GM23248 (cell line): ENCODE data around the gene LRRC2. TPM values are rescaled to one million over a fixed set of nuclear protein-coding genes. Genes with fewer than 3 reads are reported as not detected.

Experiments
- DNase-seq: peaks from one replicate; pipeline ENCODE4 v3.0.0-alpha.2; 2015
- H2AFZ ChIP-seq: fragments of 200-600 bp; sonication (generic); 2 replicates; pipeline ENCODE4 v1.6.1; 2016; ENCODE audit warnings: antibody characterized with exemption
- H3F3A ChIP-seq: fragments of 200-600 bp; sonication (generic); 2 replicates; pipeline ENCODE4 v1.6.1; 2016; ENCODE audit warnings: mild to moderate bottlenecking, antibody characterized with exemption, mixed run types; ENCODE audit not compliant: insufficient read depth
- H3K27ac ChIP-seq: fragments of 200-600 bp; sonication (generic); 2 replicates; pipeline ENCODE4 v1.5.1; 2016; ENCODE audit warnings: mild to moderate bottlenecking
- H3K27me3 ChIP-seq: fragments of 200-600 bp; sonication (generic); replicated peaks from 2 replicates; pipeline ENCODE4 v1.6.1; 2016; ENCODE audit warnings: mild to moderate bottlenecking; ENCODE audit not compliant: insufficient read depth
- H3K36me3 ChIP-seq: fragments of 200-600 bp; sonication (generic); 2 replicates; pipeline ENCODE4 v1.6.1; 2016; ENCODE audit warnings: low read depth, mild to moderate bottlenecking
- H3K4me1 ChIP-seq: fragments of 200-600 bp; sonication (generic); 2 replicates; pipeline ENCODE4 v1.6.1; 2016; ENCODE audit warnings: mild to moderate bottlenecking; ENCODE audit not compliant: insufficient read depth
- H3K4me2 ChIP-seq: fragments of 200-600 bp; sonication (generic); one replicate; pipeline ENCODE4 v1.6.1; 2016; ENCODE audit warnings: mild to moderate bottlenecking; ENCODE audit not compliant: unreplicated experiment
- H3K4me3 ChIP-seq: fragments of 200-600 bp; sonication (generic); 2 replicates; pipeline ENCODE4 v1.5.1; 2016; ENCODE audit warnings: mild to moderate bottlenecking
- H3K79me2 ChIP-seq: fragments of 200-600 bp; sonication (generic); 2 replicates; pipeline ENCODE4 v1.6.1; 2016; ENCODE audit warnings: mild to moderate bottlenecking; ENCODE audit not compliant: insufficient read depth
- H3K9ac ChIP-seq: fragments of 200-600 bp; sonication (generic); 2 replicates; pipeline ENCODE4 v1.6.1; 2016; ENCODE audit warnings: mild to moderate bottlenecking
- H3K9me2 ChIP-seq: fragments of 200-600 bp; sonication (generic); 2 replicates; pipeline ENCODE4 v1.6.1; 2016; ENCODE audit warnings: mixed run types, mild to moderate bottlenecking, moderate library complexity; ENCODE audit not compliant: insufficient read depth
- H3K9me3 ChIP-seq: fragments of 200-600 bp; sonication (generic); one replicate; pipeline ENCODE4 v1.6.1; 2017; ENCODE audit warnings: low read depth
- H4K20me1 ChIP-seq: fragments of 200-600 bp; sonication (generic); 2 replicates; pipeline ENCODE4 v1.6.0; 2016; ENCODE audit not compliant: insufficient read depth
- EZH2 ChIP-seq: fragments of 200-600 bp; sonication (generic); IDR thresholded peaks from 2 replicates; pipeline ENCODE4 v1.6.1; 2018; ENCODE audit warnings: antibody characterized with exemption, mild to moderate bottlenecking; ENCODE audit not compliant: insufficient read depth, poor library complexity, severe bottlenecking
- EZH2phosphoT487 ChIP-seq: fragments of 200-600 bp; sonication (generic); IDR thresholded peaks from 2 replicates; pipeline ENCODE4 v1.6.1; 2018; ENCODE audit warnings: antibody characterized with exemption, moderate library complexity, mild to moderate bottlenecking, low read depth; ENCODE audit not compliant: insufficient read depth
- WGBS, 2 experiments: methylation state at CpG; one replicate each; pipeline ENCODE4 v1.1.6; 2015 to 2017; ENCODE audit warnings: low lambda C conversion rate in 2 of 2, low coverage in 1 of 2; ENCODE audit errors: missing lambda C conversion rate in 2 of 2; 5-methylcytosine and 5-hydroxymethylcytosine counted together
- in situ Hi-C: fragments of 300-500 bp; cut with MboI; formaldehyde crosslinking; loops from 2 replicates; pipeline ENCODE4 v1.15.0; 2020
- polyA plus RNA-seq: library from polyadenylated mRNA; unstranded; fragments of >200 nt; fragmentation: Nextera tagmentation; extraction: Ambion mirVana; gene quantifications from 2 replicates; pipeline ENCODE4 v1.2.1, GENCODE V29; 2016
- total RNA-seq: library from RNA; depleted of rRNA; stranded (reverse); fragments of >200 nt; shearing (Covaris generic); gene quantifications from 2 replicates; pipeline ENCODE4 v1.2.3, GENCODE V29; 2014

LRRC2 gene
- total and polyA plus RNA-seq, 2 experiments from 2014 or later, result 10.8 to 16.7 TPM

DNA sequence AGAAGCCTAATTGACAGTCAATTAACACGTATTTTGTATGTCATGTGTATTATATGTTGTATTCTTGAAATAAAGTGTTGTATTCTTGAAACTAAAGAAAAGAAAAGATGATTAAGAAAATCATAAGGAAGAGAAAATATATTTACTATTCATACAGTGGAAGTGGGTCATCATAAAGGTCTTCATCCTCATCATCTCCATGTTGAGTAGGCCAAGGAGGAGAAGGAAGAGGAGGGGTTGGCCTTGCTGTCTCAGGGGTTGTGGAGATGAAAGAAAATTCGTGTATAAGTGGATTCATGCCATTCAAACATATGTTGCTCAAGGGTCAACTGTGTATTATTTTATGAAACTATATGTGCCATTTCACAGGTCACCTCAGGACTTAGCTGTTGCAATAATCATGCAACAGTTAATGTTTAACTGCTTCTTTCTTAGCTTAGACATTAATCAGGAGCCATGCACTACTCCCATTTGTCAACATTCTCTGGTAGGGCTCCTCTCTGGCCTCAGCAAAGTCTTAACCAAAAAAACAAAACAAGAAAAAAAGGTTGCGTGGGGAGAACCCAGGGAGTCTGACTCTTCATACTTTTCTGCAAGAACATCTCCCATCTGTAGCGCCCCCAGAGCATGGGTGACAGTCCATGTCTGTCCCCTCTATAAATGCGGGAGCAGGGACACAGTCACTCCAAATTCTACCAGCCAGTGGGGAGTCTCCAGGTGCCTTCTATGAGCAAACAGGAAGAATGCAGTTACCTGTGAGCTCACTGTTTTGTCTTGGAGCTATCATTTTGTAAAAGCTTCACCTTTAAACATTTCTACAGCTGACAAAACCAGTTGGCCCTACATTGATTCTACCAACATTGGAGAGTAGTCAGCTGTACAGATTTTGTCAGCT lies 19.9 kb upstream of the LRRC2 start:
- H3K9ac ChIP-seq, result no peak overlapping the region
- no peaks in the 10 kb centered on the region for H3K4me1 ChIP-seq
- no peak overlapping the region for H3K27ac ChIP-seq
- no peaks in the 10 kb centered on the region; the same call in 1 of the 2 replicates for H3K27me3 ChIP-seq
- H4K20me1 ChIP-seq, result no peaks in the 10 kb centered on the region
- DNase-seq, result no peak
- H3K9me2 ChIP-seq, result no peaks in the 10 kb centered on the region
- no peaks in the 10 kb centered on the region for H3K9me3 ChIP-seq
- TF ChIP-seq EZH2, result no peak
- no peak for TF ChIP-seq EZH2phosphoT487
- H3K4me3 ChIP-seq, result no peak overlapping the region
- H3F3A ChIP-seq, result no peaks in the 10 kb centered on the region
- in situ Hi-C loops, result no loop called here
- H3K36me3 ChIP-seq, result no peaks in the 10 kb centered on the region
- H2AFZ ChIP-seq, result no peak overlapping the region
- H3K79me2 ChIP-seq, result no peaks in the 10 kb centered on the region
- 77 to 81% methylated on average over 5 of the region's 5 CpGs for WGBS, 2 experiments
- no peak overlapping the region for H3K4me2 ChIP-seq

DNA sequence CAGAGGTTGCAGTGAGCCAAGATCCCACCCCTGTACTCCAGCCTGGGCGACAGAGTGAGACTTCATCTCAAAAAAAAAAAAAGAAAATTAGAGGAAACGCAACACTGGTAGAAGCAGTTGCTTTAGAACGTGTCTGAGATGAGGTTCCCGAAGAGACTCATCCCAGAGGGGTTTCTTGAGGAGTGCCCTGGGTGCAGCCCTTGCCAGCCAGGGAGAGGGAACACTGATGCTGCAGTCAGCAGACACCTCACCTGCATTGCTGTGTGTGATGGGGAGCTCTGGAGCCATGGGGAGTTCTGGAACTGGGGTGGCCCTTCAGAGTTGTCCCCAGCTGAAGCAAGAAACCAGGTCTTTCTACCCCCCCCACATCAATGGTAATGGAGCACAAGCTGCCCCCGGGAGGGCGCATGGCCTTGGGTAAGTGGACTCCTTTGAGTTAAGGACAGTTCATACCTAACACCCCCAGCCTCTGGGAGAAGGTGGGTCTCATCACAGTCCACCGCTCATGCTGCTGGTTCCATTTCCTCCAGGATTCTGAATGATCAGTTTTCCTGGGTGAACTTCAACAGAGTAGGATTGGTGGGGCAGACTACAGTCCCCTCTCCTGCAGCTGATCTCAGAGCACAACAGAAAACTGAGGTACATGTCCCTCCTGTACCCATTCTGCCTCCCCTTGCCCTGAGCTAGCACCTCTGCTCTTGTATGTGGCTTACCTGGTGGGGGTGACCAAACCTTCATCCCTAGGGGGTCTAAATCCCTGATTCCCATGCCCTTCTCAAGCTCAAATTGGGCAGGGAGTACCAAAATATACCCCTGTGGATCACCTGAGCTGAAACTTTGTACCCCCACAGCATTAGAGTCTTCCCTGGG lies 18.7 kb upstream of the LRRC2 start:
- H4K20me1 ChIP-seq, result no peaks in the 10 kb centered on the region
- H2AFZ ChIP-seq, result no peak overlapping the region
- H3F3A ChIP-seq, result no peaks in the 10 kb centered on the region
- no peaks in the 10 kb centered on the region for H3K9me2 ChIP-seq
- H3K9ac ChIP-seq, result no peak overlapping the region
- H3K4me3 ChIP-seq, result no peak overlapping the region
- in situ Hi-C loops, result no loop called here
- no peaks in the 10 kb centered on the region for H3K4me1 ChIP-seq
- TF ChIP-seq EZH2phosphoT487, result no peak
- no peak for TF ChIP-seq EZH2
- DNase-seq, result no peak
- H3K79me2 ChIP-seq, result no peaks in the 10 kb centered on the region
- WGBS, 2 experiments, result 85 to 87% methylated on average over 6 to 7 of the region's 7 CpGs
- no peak overlapping the region for H3K4me2 ChIP-seq
- H3K9me3 ChIP-seq, result no peaks in the 10 kb centered on the region
- no peak overlapping the region for H3K27ac ChIP-seq
- H3K36me3 ChIP-seq, result no peaks in the 10 kb centered on the region
- no peaks in the 10 kb centered on the region; the same call in 1 of the 2 replicates for H3K27me3 ChIP-seq

DNA sequence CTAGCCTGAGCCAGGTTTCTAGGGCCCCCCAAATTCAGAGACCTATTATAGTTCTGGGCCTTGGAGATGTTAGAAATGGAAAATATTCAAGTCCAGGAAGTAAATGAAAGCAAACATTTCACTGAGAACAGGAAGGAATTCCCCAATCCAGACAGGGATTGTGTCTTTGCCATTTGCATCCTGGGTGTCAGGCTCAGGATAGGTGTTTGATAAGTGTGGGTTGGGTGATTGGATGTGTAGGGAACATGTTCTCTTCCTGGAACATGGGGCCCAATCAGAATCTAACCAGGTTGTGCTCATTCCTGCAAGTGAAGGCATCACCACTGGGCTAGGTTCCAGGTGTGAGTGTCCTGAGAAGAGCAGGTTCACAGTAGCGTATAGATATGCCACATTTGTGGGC lies 14.6 kb upstream of the LRRC2 start:
- Histone ChIP-seq H3K4me1 (no peaks in the 10 kb centered on the region), H3K9ac (no peak overlapping the region), H3K79me2 (no peaks in the 10 kb centered on the region), H3K27me3 (no peaks in the 10 kb centered on the region; the same call in 1 of the 2 replicates), H3K4me2 (no peak overlapping the region), H4K20me1 (no peaks in the 10 kb centered on the region), H2AFZ (no peak overlapping the region), H3K9me2 (no peaks in the 10 kb centered on the region), H3K36me3 (no peaks in the 10 kb centered on the region), H3F3A (no peaks in the 10 kb centered on the region), H3K27ac (no peak overlapping the region), H3K4me3 (no peak overlapping the region), H3K9me3 (no peaks in the 10 kb centered on the region)
- no peak for TF ChIP-seq EZH2phosphoT487
- no peak for TF ChIP-seq EZH2
- no peak for DNase-seq
- in situ Hi-C loops, result no loop called here
- WGBS, 2 experiments, result 100% methylated on average over 1 of the region's 1 CpG

DNA sequence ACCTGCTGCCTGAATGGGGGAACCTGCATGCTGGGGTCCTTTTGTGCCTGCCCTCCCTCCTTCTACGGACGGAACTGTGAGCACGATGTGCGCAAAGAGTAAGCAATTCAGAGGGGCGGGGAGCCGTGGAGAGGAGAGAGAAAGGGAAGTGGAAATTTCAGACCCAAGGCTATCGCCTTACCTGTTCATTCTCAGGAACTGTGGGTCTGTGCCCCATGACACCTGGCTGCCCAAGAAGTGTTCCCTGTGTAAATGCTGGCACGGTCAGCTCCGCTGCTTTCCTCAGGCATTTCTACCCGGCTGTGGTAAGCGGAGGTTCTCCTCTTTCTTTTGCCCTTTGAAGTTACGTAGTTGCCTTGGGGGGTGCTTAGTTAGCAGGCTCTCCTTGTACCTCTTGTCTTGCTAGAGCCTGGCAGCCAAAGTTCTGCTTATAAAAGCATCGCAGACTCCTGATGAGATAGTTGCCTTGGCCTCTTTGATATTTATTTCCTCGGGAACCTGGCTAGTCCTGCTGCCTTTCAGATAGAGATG lies 13.7 kb upstream of the LRRC2 start:
- Histone ChIP-seq H4K20me1 (no peaks in the 10 kb centered on the region), H3K27me3 (no peaks in the 10 kb centered on the region; the same call in 1 of the 2 replicates), H3K9me2 (no peaks in the 10 kb centered on the region), H3K9me3 (no peaks in the 10 kb centered on the region), H3K9ac (no peak overlapping the region), H3K27ac (no peak overlapping the region), H3K79me2 (no peaks in the 10 kb centered on the region), H3K4me1 (no peaks in the 10 kb centered on the region), H3F3A (no peaks in the 10 kb centered on the region), H2AFZ (no peak overlapping the region), H3K4me3 (no peak overlapping the region), H3K4me2 (no peak overlapping the region), H3K36me3 (no peaks in the 10 kb centered on the region)
- TF ChIP-seq EZH2 (no peak), EZH2phosphoT487 (no peak)
- in situ Hi-C loops, result no loop called here
- WGBS, 2 experiments, result 82 to 86% methylated on average over 14 of the region's 14 CpGs
- DNase-seq, result no peak
